Breast epithelium (tissue), 3 donors: Measurements from ENCODE around the gene SPRY1.

ENCODE experiments used
- CTCF ChIP-seq, 3 donors: fragments of 450-650 bp; IDR thresholded peaks; one replicate each; pipeline ENCODE4 v1.5.1; 2016 to 2017; ENCODE audit warnings: antibody characterized with exemption in 3 of 3, mild to moderate bottlenecking in 3 of 3, moderate library complexity in 3 of 3
- POLR2A ChIP-seq: fragments of 450-650 bp; IDR thresholded peaks from one replicate; pipeline ENCODE4 v1.6.1; 2016; ENCODE audit warnings: antibody characterized with exemption, mild to moderate bottlenecking, moderate library complexity
- POLR2AphosphoS5 ChIP-seq, 3 donors: sonication (generic); formaldehyde crosslinking; IDR thresholded peaks; one replicate each; pipeline ENCODE4 v1.6.1; 2017; ENCODE audit warnings: antibody characterized with exemption in 3 of 3

GRCh38 chr4:123380728-123381716, 15.6 kb upstream of the SPRY1 start:
- no peak for TF ChIP-seq CTCF (IDR thresholded peaks at IDR 0.05)
- no peak for TF ChIP-seq POLR2A
- TF ChIP-seq POLR2AphosphoS5 (IDR thresholded peaks at IDR 0.05): no peak
